ENCODE measurements around the gene DIAPH2. TPM values are rescaled to one million over a fixed set of nuclear protein-coding genes. Genes with fewer than 3 reads are reported as not detected.

DIAPH2 gene
- total and polyA plus RNA-seq, 2 of the 13 experiments (the other 11 are each of a cell fraction or from before 2014, with no cell fraction given) = 2.1 to 8.5 TPM

- ATAC-seq (no peak), DNase-seq (ENCODE audit: low spot score) (no peak), FAIRE-seq (no peak)
- TF ChIP-seq EHMT2 (IDR thresholded peaks at IDR 0.05; ENCODE audit: borderline replicate concordance, low read depth, low read length) (no peak), TERF1 (CRISPR knock-in tag; IDR thresholded peaks at IDR 0.05) (no peak), ZNF18 (CRISPR knock-in tag; IDR thresholded peaks at IDR 0.05; ENCODE audit: insufficient replicate concordance) (no peak), ELK4 (CRISPR knock-in tag; IDR thresholded peaks at IDR 0.05; ENCODE audit: borderline replicate concordance) (no peak), SOX5 (CRISPR knock-in tag; IDR thresholded peaks at IDR 0.05; ENCODE audit: borderline replicate concordance) (no peak), EEA1 (CRISPR knock-in tag; IDR thresholded peaks at IDR 0.05; ENCODE audit: borderline replicate concordance) (no peak), ZNF251 (CRISPR knock-in tag; IDR thresholded peaks at IDR 0.05) (no peak), BRD4 (CRISPR knock-in tag; IDR thresholded peaks at IDR 0.05) (no peak), TIGD3 (CRISPR knock-in tag; IDR thresholded peaks at IDR 0.05; ENCODE audit: borderline replicate concordance) (no peak), MTERF4 (CRISPR knock-in tag; IDR thresholded peaks at IDR 0.05) (no peak)
- no peaks in the 10 kb centered on the region for H4K20me1 ChIP-seq (ENCODE audit: insufficient read depth, low read length)
- intact Hi-C loops (cut with micrococcal nuclease; ENCODE audit: unreplicated experiment) (no loop called here), in situ Hi-C loops (cut with HindIII; ENCODE audit: extremely low pct_ligation_motif_present, low pct_unique_long_range_greater_than_20kb) (no loop called here)
- H3K9me3 ChIP-seq (ENCODE audit: low read length) = no peaks in the 10 kb centered on the region
- H2AFZ ChIP-seq (ENCODE audit: low read length) = no peak overlapping the region
- no peaks in the 10 kb centered on the region for H3K4me1 ChIP-seq (ENCODE audit: insufficient read depth, low read length)
- H3K79me2 ChIP-seq (ENCODE audit: insufficient read depth, low read length) = no peaks in the 10 kb centered on the region
- H3K27me3 ChIP-seq (ENCODE audit: control insufficient read depth in 1 of 2, insufficient read depth in 2 of 2, low read length in 2 of 2) = no peaks in the 10 kb centered on the region
- no peak overlapping the region for H3K9ac ChIP-seq (ENCODE audit: insufficient read depth, low read depth, low read length)
- no CpG with 5 or more reads among the region's 6 CpGs for WGBS (ENCODE audit: low lambda C conversion rate)
- no peak overlapping the region for H3K27ac ChIP-seq (ENCODE audit: extremely low read length, insufficient read depth, low read length)
- no peak overlapping the region for H3K4me2 ChIP-seq (ENCODE audit: low read depth, low read length)
- H3K36me3 ChIP-seq (replicated peaks in 1 of 2; ENCODE audit: control insufficient read depth in 1 of 2, insufficient read depth in 2 of 2, low read length in 2 of 2) = no peaks in the 10 kb centered on the region
- ChIA-PET POLR2A (no interaction called here), CTCF (ENCODE audit: low intra/inter-chr PET ratio, low total read pairs) (no interaction called here)
- no peak overlapping the region for H3K4me3 ChIP-seq (replicated peaks in 1 of 3; ENCODE audit: insufficient read depth in 1 of 3, low read depth in 2 of 3, low read length in 3 of 3)
- BruUV-seq (replicated peaks) = no TSS peak
These were observed 8.8 kb downstream of the DIAPH2 start for GRCh38 chrX:96693407-96693806.

Measured in HepG2 (cell line).